CD4-positive, alpha-beta T cell (primary cell): ENCODE measurements around the gene FCN1. TPM values are rescaled to one million over a fixed set of nuclear protein-coding genes. Genes with fewer than 3 reads are reported as not detected.
A peak's percentile ranks its signal among the peaks of the same experiment; 100 is the strongest.

Experiments
- ATAC-seq: fragments of 200-7000 bp; cut with Tn5 transposase; one replicate; pipeline ENCODE4 v1.10.0; 2022; ENCODE audit warnings: mild to moderate bottlenecking; ENCODE audit not compliant: poor library complexity
- CTCF ChIA-PET: fragments of 350-600 bp; sonication (Branson Sonifier 250); formaldehyde crosslinking; loops from one replicate; lab custom pipeline; 2021; ENCODE audit warnings: antibody characterized with exemption, inconsistent platforms; lab: Charles Lee
- POLR2A ChIA-PET: fragments of 350-600 bp; sonication (Branson Sonifier 250); formaldehyde crosslinking; loops from one replicate; lab custom pipeline; 2021; ENCODE audit warnings: antibody characterized with exemption, inconsistent platforms; lab: Charles Lee
- DNase-seq, 14 experiments: peaks; one replicate each; pipeline ENCODE4 v3.0.0-alpha.2; 2013 to 2020; ENCODE audit warnings: mixed read lengths in 2 of 14
- H3K27ac ChIP-seq, 2 donors: one replicate each; pipeline versions ENCODE4 v1.5.1 to v1.7.0; 2013; ENCODE audit warnings: low read length in 2 of 2, low read depth in 1 of 2, mild to moderate bottlenecking in 1 of 2
- H3K27me3 ChIP-seq, 2 experiments: 1 replicate in 1 of 2; 2 replicates in 1 of 2; pipeline versions ENCODE4 v1.6.1 to v1.7.0; 2013; ENCODE audit warnings: low read length in 2 of 2, control low read depth in 1 of 2, mild to moderate bottlenecking in 1 of 2, moderate library complexity in 1 of 2; ENCODE audit not compliant: insufficient read depth in 2 of 2, control insufficient read depth in 1 of 2
- H3K36me3 ChIP-seq: one replicate; pipeline ENCODE4 v1.6.1; 2013; ENCODE audit warnings: low read length, control low read depth; ENCODE audit not compliant: insufficient read depth
- H3K4me1 ChIP-seq: one replicate; pipeline ENCODE4 v1.6.1; 2013; ENCODE audit warnings: low read length, control low read depth; ENCODE audit not compliant: insufficient read depth
- H3K4me3 ChIP-seq: one replicate; pipeline ENCODE4 v1.5.1; 2013; ENCODE audit warnings: mild to moderate bottlenecking, low read length, moderate library complexity
- H3K9me3 ChIP-seq, 2 experiments: 1 replicate in 1 of 2; 2 replicates in 1 of 2; pipeline versions ENCODE4 v1.6.1 to v1.7.0; 2013; ENCODE audit warnings: low read length in 2 of 2, mild to moderate bottlenecking in 2 of 2, control low read depth in 1 of 2, moderate library complexity in 1 of 2; ENCODE audit not compliant: control insufficient read depth in 1 of 2, insufficient read depth in 1 of 2
- H3K27ac Mint-ChIP-seq: one replicate; pipeline ENCODE4 v1.8.0; 2020; ENCODE audit warnings: mixed read lengths
- H3K27me3 Mint-ChIP-seq: one replicate; pipeline ENCODE4 v1.8.0; 2021; ENCODE audit warnings: mixed read lengths
- H3K36me3 Mint-ChIP-seq: one replicate; pipeline ENCODE4 v1.8.0; 2021; ENCODE audit warnings: low read depth, mixed read lengths
- H3K4me1 Mint-ChIP-seq: one replicate; pipeline ENCODE4 v1.8.0; 2021; ENCODE audit warnings: low read depth, mixed read lengths
- H3K4me3 Mint-ChIP-seq: one replicate; pipeline ENCODE4 v1.8.0; 2020; ENCODE audit warnings: mild to moderate bottlenecking, mixed read lengths
- H3K9me3 Mint-ChIP-seq: one replicate; pipeline ENCODE4 v1.8.0; 2020; ENCODE audit warnings: mixed read lengths
- CTCF ChIP-seq: fragments of 200-600 bp; IDR thresholded peaks from one replicate; pipeline ENCODE4 v1.8.0; 2022; ENCODE audit warnings: antibody characterized with exemption, mild to moderate bottlenecking
- intact Hi-C, 2 experiments: fragments of 100-400 bp; cut with DNase I in 1 of 2; cut with micrococcal nuclease in 1 of 2; formaldehyde crosslinking; loops; one replicate each; pipeline versions ENCODE4 v1.15.1 to v1.9.0; 2023 to 2025; cut with DNase I, micrococcal nuclease
- total RNA-seq, 174 experiments: library from RNA in 2 of 174; stranded (reverse) in 2 of 174; gene quantifications; one replicate each; pipeline ENCODE4 v1.2.3 and lab custom pipeline; 2021 to 2026

The FCN1 gene
- total RNA-seq, 2 experiments from 2014 or later: 9.9 to 10.5 TPM

- Histone ChIP-seq H3K36me3 (no peaks in the 10 kb centered on the region), H3K4me1 (no peaks in the 10 kb centered on the region), H3K27ac (no peak overlapping the region), H3K27me3 (peaks cover 2 to 6% of the 10 kb centered on the region in 2 experiments), H3K9me3 (no peaks in the 10 kb centered on the region), H3K4me3 (no peak overlapping the region)
- POLR2A ChIA-PET: no interaction called here
- Mint-ChIP-seq H3K9me3 (no peaks in the 10 kb centered on the region), H3K4me1 (no peaks in the 10 kb centered on the region), H3K27ac (no peak overlapping the region), H3K4me3 (no peak overlapping the region), H3K36me3 (no peaks in the 10 kb centered on the region), H3K27me3 (peaks cover 30% of the 10 kb centered on the region)
- CTCF ChIA-PET: no interaction called here
- no peak for TF ChIP-seq CTCF
- ATAC-seq (no peak), DNase-seq (no peak)
- intact Hi-C loops: no loop called here
These were observed 10.9 kb upstream of the FCN1 start for GRCh38 chr9:134928436-134929192.

DNA sequence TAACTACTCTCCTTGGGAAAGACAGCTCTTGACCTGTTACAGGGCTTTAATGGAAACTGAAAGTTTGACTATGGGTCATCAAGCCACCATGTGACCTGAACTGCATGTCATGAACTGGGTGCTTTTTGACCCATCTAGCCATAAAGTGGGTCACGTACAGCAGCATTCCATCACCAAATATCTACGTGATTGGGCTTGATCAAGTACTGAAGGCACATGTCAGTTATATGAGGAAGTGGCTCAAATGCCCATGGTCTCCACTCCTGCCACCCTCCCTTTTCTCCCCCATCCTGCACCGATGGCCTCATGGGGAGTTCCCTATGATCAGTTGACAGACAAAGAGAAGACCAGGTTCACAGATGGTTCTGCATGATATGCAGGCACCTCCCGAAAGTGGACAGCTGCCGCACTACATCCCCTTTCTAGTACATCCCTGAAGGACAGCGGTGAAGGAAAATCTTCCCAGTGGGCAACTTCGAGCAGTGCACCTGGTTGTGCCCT is 7.3 kb upstream of the FCN1 start:
- TF ChIP-seq CTCF: no peak
- H3K27me3 Mint-ChIP-seq: peaks cover 9% of the 10 kb centered on the region

DNA sequence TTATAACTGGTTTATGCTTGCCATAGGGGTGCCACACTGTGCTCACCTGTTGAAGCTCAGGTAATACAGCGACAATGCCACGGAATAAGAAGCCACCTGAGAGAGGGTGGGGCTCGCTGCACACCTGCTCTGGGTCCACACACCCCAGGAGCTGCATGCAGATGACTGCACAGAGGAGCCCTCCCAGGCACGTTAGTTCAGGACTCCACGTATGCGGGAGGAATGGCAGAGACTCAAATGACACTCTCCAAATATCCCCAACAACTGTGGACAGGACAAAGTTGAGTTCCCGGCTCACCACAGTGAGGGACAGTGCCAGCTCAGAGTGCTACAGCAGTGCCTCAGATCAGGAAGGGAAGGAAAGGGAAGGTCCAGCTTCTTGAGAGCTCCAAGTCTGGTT is 5.8 kb upstream of the FCN1 start:
- TF ChIP-seq CTCF: no peak
- Mint-ChIP-seq H3K9me3 (peaks cover 3% of the 10 kb centered on the region), H3K36me3 (no peaks in the 10 kb centered on the region), H3K4me3 (no peak overlapping the region), H3K27ac (no peak overlapping the region), H3K4me1 (no peaks in the 10 kb centered on the region), H3K27me3 (peaks cover 9% of the 10 kb centered on the region)
- ChIA-PET CTCF (no interaction called here), POLR2A (no interaction called here)
- no peak overlapping the region for H3K27ac ChIP-seq
- no peak overlapping the region for H3K4me3 ChIP-seq
- peaks cover 2% of the 10 kb centered on the region for H3K4me1 ChIP-seq
- no peak for ATAC-seq
- intact Hi-C loops: no loop called here
- H3K36me3 ChIP-seq: no peaks in the 10 kb centered on the region
- peak in 1 of 14 experiments; percentile 5 for DNase-seq
- H3K27me3 ChIP-seq: no peaks in the 10 kb centered on the region
- peaks cover 6 to 12% of the 10 kb centered on the region in 2 experiments for H3K9me3 ChIP-seq

More for the DNA sequence above, 7.3 kb upstream of the FCN1 start:
- no peaks in the 10 kb centered on the region for H3K27me3 ChIP-seq
- H3K4me1 Mint-ChIP-seq: no peaks in the 10 kb centered on the region
- no peaks in the 10 kb centered on the region for H3K36me3 Mint-ChIP-seq
- no peak overlapping the region for H3K27ac Mint-ChIP-seq
- DNase-seq (peak in 3 of 14 experiments; percentile 17 to 55 (median 43)), ATAC-seq (no peak)
- no peaks in the 10 kb centered on the region for H3K9me3 Mint-ChIP-seq
- POLR2A ChIA-PET: no interaction called here
- H3K9me3 ChIP-seq: peaks cover 0 to 7% of the 10 kb centered on the region in 2 experiments
- H3K27ac ChIP-seq: no peak overlapping the region
- H3K4me3 ChIP-seq: no peak overlapping the region
- no peaks in the 10 kb centered on the region for H3K4me1 ChIP-seq
- H3K36me3 ChIP-seq: no peaks in the 10 kb centered on the region
- H3K4me3 Mint-ChIP-seq: no peak overlapping the region
- intact Hi-C loops: no loop called here
- CTCF ChIA-PET: no interaction called here
